Measurements from ENCODE around the gene MRPL19.

DNA sequence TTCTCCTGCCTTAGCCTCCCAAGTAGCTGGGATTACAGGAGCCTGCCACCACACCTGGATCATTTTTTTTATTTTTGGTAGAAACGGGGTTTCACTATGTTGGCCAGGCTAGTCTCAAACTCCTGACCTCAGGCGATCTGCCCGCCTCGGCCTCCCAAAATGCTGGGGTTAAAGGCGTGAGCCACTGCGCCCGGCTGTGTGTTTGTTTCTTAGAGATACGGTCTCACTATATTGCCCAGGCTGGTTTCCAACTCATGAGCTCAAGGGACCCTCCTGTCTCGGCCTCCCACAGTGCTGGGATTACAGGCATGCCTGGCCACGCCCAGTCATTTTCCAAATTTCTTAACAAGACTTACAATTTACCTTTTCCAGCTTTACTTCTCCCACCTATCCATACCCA, 940 bp upstream of the MRPL19 start:
- TF ChIP-seq THAP11 (CRISPR knock-in tag; IDR thresholded peaks at IDR 0.05) = no peak
- TF ChIP-seq POLR2A (IDR thresholded peaks at IDR 0.05; ENCODE audit: insufficient read depth in 1 of 2, low read depth in 2 of 2, low read length in 2 of 2) = no peak
- TF ChIP-seq, protein P1, sequence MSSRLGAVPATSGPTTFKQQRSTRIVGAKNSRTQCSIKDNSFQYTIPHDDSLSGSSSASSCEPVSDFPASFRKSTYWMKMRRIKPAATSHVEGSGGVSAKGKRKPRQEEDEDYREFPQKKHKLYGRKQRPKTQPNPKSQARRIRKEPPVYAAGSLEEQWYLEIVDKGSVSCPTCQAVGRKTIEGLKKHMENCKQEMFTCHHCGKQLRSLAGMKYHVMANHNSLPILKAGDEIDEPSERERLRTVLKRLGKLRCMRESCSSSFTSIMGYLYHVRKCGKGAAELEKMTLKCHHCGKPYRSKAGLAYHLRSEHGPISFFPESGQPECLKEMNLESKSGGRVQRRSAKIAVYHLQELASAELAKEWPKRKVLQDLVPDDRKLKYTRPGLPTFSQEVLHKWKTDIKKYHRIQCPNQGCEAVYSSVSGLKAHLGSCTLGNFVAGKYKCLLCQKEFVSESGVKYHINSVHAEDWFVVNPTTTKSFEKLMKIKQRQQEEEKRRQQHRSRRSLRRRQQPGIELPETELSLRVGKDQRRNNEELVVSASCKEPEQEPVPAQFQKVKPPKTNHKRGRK (CRISPR knock-in tag; IDR thresholded peaks at IDR 0.05) = no peak
- TF ChIP-seq, protein P2, sequence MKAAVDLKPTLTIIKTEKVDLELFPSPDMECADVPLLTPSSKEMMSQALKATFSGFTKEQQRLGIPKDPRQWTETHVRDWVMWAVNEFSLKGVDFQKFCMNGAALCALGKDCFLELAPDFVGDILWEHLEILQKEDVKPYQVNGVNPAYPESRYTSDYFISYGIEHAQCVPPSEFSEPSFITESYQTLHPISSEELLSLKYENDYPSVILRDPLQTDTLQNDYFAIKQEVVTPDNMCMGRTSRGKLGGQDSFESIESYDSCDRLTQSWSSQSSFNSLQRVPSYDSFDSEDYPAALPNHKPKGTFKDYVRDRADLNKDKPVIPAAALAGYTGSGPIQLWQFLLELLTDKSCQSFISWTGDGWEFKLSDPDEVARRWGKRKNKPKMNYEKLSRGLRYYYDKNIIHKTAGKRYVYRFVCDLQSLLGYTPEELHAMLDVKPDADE (CRISPR knock-in tag; IDR thresholded peaks at IDR 0.05) = no peak
- TF ChIP-seq, protein P3, sequence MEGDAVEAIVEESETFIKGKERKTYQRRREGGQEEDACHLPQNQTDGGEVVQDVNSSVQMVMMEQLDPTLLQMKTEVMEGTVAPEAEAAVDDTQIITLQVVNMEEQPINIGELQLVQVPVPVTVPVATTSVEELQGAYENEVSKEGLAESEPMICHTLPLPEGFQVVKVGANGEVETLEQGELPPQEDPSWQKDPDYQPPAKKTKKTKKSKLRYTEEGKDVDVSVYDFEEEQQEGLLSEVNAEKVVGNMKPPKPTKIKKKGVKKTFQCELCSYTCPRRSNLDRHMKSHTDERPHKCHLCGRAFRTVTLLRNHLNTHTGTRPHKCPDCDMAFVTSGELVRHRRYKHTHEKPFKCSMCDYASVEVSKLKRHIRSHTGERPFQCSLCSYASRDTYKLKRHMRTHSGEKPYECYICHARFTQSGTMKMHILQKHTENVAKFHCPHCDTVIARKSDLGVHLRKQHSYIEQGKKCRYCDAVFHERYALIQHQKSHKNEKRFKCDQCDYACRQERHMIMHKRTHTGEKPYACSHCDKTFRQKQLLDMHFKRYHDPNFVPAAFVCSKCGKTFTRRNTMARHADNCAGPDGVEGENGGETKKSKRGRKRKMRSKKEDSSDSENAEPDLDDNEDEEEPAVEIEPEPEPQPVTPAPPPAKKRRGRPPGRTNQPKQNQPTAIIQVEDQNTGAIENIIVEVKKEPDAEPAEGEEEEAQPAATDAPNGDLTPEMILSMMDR (CRISPR knock-in tag; IDR thresholded peaks at IDR 0.05) = no peak
- no peak for TF ChIP-seq ATF7 (IDR thresholded peaks at IDR 0.05)
- TF ChIP-seq ATF7 (CRISPR knock-in tag; IDR thresholded peaks at IDR 0.05) = no peak
- TF ChIP-seq, protein P4, sequence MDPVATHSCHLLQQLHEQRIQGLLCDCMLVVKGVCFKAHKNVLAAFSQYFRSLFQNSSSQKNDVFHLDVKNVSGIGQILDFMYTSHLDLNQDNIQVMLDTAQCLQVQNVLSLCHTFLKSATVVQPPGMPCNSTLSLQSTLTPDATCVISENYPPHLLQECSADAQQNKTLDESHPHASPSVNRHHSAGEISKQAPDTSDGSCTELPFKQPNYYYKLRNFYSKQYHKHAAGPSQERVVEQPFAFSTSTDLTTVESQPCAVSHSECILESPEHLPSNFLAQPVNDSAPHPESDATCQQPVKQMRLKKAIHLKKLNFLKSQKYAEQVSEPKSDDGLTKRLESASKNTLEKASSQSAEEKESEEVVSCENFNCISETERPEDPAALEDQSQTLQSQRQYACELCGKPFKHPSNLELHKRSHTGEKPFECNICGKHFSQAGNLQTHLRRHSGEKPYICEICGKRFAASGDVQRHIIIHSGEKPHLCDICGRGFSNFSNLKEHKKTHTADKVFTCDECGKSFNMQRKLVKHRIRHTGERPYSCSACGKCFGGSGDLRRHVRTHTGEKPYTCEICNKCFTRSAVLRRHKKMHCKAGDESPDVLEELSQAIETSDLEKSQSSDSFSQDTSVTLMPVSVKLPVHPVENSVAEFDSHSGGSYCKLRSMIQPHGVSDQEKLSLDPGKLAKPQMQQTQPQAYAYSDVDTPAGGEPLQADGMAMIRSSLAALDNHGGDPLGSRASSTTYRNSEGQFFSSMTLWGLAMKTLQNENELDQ (CRISPR knock-in tag; IDR thresholded peaks at IDR 0.05; ENCODE audit: borderline replicate concordance) = no peak
- TF ChIP-seq ZBTB42 (CRISPR knock-in tag; IDR thresholded peaks at IDR 0.05) = no peak

All from HepG2 (cell line).